ENCODE measurements around the gene CCDC149.

CCDC149 gene

DNA sequence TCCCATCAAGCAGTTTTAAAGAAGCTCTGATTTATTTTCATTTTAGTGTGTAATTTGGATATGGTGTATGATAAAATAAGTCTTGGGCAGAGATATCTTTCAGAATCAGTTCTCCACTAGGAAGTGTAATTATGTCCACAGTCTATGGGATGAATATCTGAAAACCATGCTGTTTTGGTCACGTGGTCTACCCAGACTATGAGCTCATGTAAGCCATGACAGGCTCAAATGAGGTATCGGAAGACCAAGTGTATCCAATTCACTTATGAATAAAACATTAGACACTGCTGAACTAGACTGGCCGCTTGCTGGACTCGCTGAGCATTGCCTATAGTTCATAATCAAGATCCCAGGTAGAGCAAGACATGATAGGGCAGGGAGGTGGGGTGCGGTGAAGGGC, 66.9 kb downstream of the CCDC149 start:
- TF ChIP-seq, protein P1, sequence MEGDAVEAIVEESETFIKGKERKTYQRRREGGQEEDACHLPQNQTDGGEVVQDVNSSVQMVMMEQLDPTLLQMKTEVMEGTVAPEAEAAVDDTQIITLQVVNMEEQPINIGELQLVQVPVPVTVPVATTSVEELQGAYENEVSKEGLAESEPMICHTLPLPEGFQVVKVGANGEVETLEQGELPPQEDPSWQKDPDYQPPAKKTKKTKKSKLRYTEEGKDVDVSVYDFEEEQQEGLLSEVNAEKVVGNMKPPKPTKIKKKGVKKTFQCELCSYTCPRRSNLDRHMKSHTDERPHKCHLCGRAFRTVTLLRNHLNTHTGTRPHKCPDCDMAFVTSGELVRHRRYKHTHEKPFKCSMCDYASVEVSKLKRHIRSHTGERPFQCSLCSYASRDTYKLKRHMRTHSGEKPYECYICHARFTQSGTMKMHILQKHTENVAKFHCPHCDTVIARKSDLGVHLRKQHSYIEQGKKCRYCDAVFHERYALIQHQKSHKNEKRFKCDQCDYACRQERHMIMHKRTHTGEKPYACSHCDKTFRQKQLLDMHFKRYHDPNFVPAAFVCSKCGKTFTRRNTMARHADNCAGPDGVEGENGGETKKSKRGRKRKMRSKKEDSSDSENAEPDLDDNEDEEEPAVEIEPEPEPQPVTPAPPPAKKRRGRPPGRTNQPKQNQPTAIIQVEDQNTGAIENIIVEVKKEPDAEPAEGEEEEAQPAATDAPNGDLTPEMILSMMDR (IDR thresholded peaks at IDR 0.05; ENCODE audit: low read depth, low read length), result no peak
- no peak for DNase-seq (ENCODE audit: low read depth, low spot score)
- no peak overlapping the region for H3K4me3 ChIP-seq (ENCODE audit: low read depth, low read length)
- in situ Hi-C loops (cut with HindIII; ENCODE audit: low sequenced_read_pairs), result no loop called here

GRCh38 chr4:24845132-24845531, 67.7 kb downstream of the CCDC149 start:
- in situ Hi-C loops (cut with HindIII; ENCODE audit: low sequenced_read_pairs), result no loop called here
- DNase-seq (ENCODE audit: low read depth, low spot score), result no peak
- no peak overlapping the region for H3K4me3 ChIP-seq (ENCODE audit: low read depth, low read length)
- TF ChIP-seq, protein P1 (IDR thresholded peaks at IDR 0.05; ENCODE audit: low read depth, low read length), result no peak

DNA sequence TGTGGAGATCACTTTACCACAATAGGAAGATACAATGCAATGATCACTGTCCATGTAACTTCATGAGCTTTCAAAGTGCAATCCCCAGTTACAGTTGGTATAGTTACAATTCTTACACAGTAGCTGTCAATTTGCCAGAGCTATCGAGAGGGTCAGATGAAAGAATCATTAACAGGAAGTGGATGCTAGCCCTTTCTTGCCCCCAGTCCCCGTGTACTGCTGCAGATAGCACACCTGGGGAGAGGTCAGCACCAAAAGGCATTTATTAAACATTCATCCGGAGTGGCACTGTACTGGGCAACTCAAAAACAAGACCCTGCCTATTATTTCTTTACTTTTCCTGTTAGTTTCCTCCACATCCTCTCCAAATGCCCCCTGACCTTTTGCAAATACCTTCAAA, 69.7 kb downstream of the CCDC149 start:
- no peak overlapping the region for H3K4me3 ChIP-seq (ENCODE audit: low read depth, low read length)
- no peak for DNase-seq (ENCODE audit: low read depth, low spot score)
- TF ChIP-seq, protein P1 (IDR thresholded peaks at IDR 0.05; ENCODE audit: low read depth, low read length), result no peak
- in situ Hi-C loops (cut with HindIII; ENCODE audit: low sequenced_read_pairs), result no loop called here

DNA sequence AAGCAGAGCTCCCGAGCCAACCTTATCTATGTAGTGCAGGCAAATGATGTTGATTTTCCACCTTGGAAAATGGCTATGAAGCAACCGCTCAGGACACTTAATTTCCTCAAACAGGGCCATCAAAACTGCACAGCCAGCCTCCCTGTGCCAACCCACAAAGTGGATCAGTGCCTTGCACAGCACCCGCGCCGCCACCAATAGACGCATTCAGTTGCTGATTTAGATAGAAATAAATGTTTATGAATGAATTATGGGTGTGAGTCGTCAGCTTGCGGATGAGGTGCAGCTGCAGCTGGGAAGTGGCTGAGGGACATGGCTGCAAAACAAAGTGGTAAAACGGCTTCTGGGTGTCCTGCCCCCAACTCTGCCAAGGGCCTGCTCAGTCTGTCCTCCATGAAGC, 70.5 kb downstream of the CCDC149 start:
- no peak for DNase-seq (ENCODE audit: low read depth, low spot score)
- in situ Hi-C loops (cut with HindIII; ENCODE audit: low sequenced_read_pairs), result no loop called here
- TF ChIP-seq, protein P1 (IDR thresholded peaks at IDR 0.05; ENCODE audit: low read depth, low read length), result no peak
- no peak overlapping the region for H3K4me3 ChIP-seq (ENCODE audit: low read depth, low read length)

DNA sequence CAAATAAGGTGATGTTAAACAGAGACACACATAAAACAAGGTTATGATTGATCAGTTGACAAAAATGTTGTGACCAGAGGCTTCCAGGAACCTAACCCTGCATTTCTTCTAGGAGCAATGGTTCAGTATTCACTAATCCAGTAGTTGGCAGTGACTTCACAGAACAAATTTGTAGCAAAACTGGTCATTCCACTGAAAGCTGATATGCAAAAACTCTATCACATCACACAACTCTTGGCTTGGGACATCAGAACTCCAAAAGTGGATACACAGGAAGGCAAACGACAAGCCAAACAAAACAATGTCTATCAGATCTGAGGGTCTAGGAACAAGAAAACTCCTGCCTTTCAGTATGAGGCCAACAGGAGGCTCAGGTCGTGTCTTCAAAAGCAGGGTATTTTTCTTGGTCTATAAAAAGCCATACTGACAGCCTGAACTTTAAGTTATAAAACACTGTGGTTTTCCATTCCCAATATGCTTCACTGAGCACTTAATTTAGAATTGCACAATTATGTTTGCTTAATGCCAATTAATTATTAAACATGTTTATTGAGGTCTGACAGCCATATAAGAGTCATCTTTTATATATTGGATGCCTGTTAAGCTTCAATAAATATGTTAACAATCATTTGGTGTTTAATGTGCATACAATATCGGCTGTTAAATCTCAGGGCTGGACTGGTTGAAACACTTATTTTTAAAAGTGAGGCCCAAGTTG, 71.9 kb downstream of the CCDC149 start:
- in situ Hi-C loops (cut with HindIII; ENCODE audit: low sequenced_read_pairs), result no loop called here
- TF ChIP-seq, protein P1 (IDR thresholded peaks at IDR 0.05; ENCODE audit: low read depth, low read length), result no peak
- no peak for DNase-seq (ENCODE audit: low read depth, low spot score)
- H3K4me3 ChIP-seq (ENCODE audit: low read depth, low read length), result no peak overlapping the region

DNA sequence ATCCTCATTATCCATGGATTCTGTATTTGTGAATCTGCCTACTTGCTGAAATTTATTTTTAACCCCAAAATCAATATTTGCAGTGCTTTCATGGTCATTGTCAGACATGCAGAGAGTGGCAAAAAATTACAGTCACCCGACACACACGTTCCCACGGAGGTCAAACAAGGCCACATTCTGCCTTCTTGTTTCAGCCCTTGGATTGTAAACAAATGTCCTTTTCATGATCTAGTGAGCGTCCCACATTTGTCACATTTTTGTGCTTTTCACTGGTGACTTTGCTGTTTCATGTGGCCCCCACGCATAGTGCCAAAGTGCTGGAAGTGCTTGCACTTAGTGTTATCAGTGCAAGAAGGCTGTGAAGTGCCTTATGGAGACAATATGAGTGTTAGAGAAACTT, 72.5 kb downstream of the CCDC149 start:
- in situ Hi-C loops (cut with HindIII; ENCODE audit: low sequenced_read_pairs), result no loop called here
- TF ChIP-seq, protein P1 (IDR thresholded peaks at IDR 0.05; ENCODE audit: low read depth, low read length), result no peak
- no peak overlapping the region for H3K4me3 ChIP-seq (ENCODE audit: low read depth, low read length)
- DNase-seq (ENCODE audit: low read depth, low spot score), result no peak
